Retinal pigment epithelial cell (primary cell): ENCODE data around the gene ABAT.

Source experiments
- DNase-seq: peaks from one replicate; pipeline ENCODE4 v3.0.0-alpha.2; 2010; ENCODE audit warnings: low read depth
- H3K4me3 ChIP-seq: 2 replicates; pipeline ENCODE4 v1.5.1; 2011; ENCODE audit warnings: mild to moderate bottlenecking, low read length, control low read depth, moderate library complexity
- CTCF ChIP-seq: conservative IDR thresholded peaks from 2 replicates; pipeline ENCODE4 v1.5.1; 2011; ENCODE audit warnings: low read depth, low read length, control low read depth, inconsistent platforms

The ABAT gene

GRCh38 chr16:8674413-8675022 lies at the start of gene ABAT:
Gene ABAT (plus strand): TSS chr16:8674617. CDS start chr16:8735740, 61,123 bp downstream.
- DNase-seq, result peak; percentile 24
- peak within 1 kb of the TSS; percentile 70 for H3K4me3 ChIP-seq
- no peak for TF ChIP-seq CTCF

GRCh38 chr16:8625491-8626087 lies 48.8 kb upstream of the ABAT start:
- DNase-seq, result no peak
- no peak for TF ChIP-seq CTCF
- H3K4me3 ChIP-seq, result no peak overlapping the region

GRCh38 chr16:8626946-8627345 lies 47.5 kb upstream of the ABAT start:
- no peak for TF ChIP-seq CTCF
- no peak for DNase-seq
- H3K4me3 ChIP-seq, result no peak overlapping the region

- DNase-seq, result no peak
- H3K4me3 ChIP-seq, result no peak overlapping the region
- TF ChIP-seq CTCF, result no peak
Observed at GRCh38 chr16:8627456-8627855, 47.0 kb upstream of the ABAT start.

GRCh38 chr16:8628981-8629725 lies 45.3 kb upstream of the ABAT start:
- TF ChIP-seq CTCF, result no peak
- no peak overlapping the region for H3K4me3 ChIP-seq
- DNase-seq, result no peak

GRCh38 chr16:8630255-8630953 lies 44.0 kb upstream of the ABAT start:
- DNase-seq, result no peak
- TF ChIP-seq CTCF, result no peak
- no peak overlapping the region for H3K4me3 ChIP-seq
